AG10803 (cell line): Measurements from ENCODE around the gene IGFBP4.

Experiments
- DNase-seq: peaks from one replicate; pipeline ENCODE4 v3.0.0; 2010; ENCODE audit warnings: low read depth
- H3K4me3 ChIP-seq: 2 replicates; pipeline ENCODE4 v1.5.1; 2011; ENCODE audit warnings: mild to moderate bottlenecking, low read length, control low read depth
- CTCF ChIP-seq: conservative IDR thresholded peaks from 2 replicates; pipeline ENCODE4 v1.5.1; 2011; ENCODE audit warnings: mild to moderate bottlenecking, low read length, control low read depth, inconsistent platforms

IGFBP4 gene

GRCh38 chr17:40456396-40456951 is 13.2 kb downstream of the IGFBP4 start:
- H3K4me3 ChIP-seq: no peak overlapping the region
- DNase-seq: no peak
- no peak for TF ChIP-seq CTCF

GRCh38 chr17:40457369-40457768 is 14.1 kb downstream of the IGFBP4 start:
- DNase-seq: no peak
- TF ChIP-seq CTCF: no peak
- no peak overlapping the region for H3K4me3 ChIP-seq

- peak overlapping the region; percentile 24; the same call in 1 of the 2 replicates for H3K4me3 ChIP-seq
- no peak for TF ChIP-seq CTCF
- peak; percentile 95 for DNase-seq
Measured at GRCh38 chr17:40457964-40458791, 14.9 kb downstream of the IGFBP4 start.

- H3K4me3 ChIP-seq: no peak overlapping the region
- TF ChIP-seq CTCF: no peak
- DNase-seq: no peak
Measured at GRCh38 chr17:40458851-40459482, 15.7 kb downstream of the IGFBP4 start.

GRCh38 chr17:40459636-40460603 is 16.7 kb downstream of the IGFBP4 start:
- no peak for DNase-seq
- no peak for TF ChIP-seq CTCF
- H3K4me3 ChIP-seq: no peak overlapping the region

- no peak for TF ChIP-seq CTCF
Measured at GRCh38 chr17:40460604-40460967, 17.3 kb downstream of the IGFBP4 start.

More at GRCh38 chr17:40460604-40460967, 17.3 kb downstream of the IGFBP4 start:
- H3K4me3 ChIP-seq: no peak overlapping the region
- DNase-seq: no peak
